GM12865 (cell line): Measurements from ENCODE around the gene SMCO3.

ENCODE experiments used
- DNase-seq: peaks from one replicate; pipeline ENCODE4 v3.0.0; 2010; ENCODE audit warnings: low read depth
- H3K4me3 ChIP-seq: 2 replicates; pipeline ENCODE4 v1.5.1; 2011; ENCODE audit warnings: mild to moderate bottlenecking, low read depth, low read length, control low read depth
- TF ChIP-seq, protein P1 (sequence below): IDR thresholded peaks from 2 replicates; pipeline ENCODE4 v1.5.1; 2011; ENCODE audit warnings: low read length, control low read depth, low read depth, inconsistent platforms; ENCODE audit not compliant: insufficient read depth; ENCODE audit errors: missing control alignments

The SMCO3 gene

DNA sequence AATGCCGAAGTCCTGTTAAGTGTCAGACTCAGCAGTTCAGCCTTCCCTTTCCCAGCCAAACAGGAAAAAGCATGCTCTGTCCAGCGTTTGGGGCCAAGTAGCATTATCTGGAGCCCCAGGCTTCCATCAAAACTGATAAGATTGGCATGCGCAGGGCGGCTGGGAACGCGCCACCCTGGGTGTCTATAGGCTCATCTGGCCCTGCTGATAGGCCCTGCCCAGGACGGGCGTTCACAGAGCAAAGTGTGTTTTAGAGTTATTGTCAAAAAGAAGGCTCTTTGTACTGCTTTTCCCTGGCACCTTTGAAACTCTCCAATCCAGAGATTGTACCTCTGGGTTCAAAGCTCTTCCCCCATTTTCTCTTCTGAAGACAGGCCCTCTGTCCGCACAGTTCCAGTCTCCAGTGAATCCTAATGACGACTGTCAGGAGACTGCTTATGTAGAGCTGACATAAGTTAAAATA, 29.5 kb upstream of the SMCO3 start, which contains the start of gene ART4:
TSS of gene ART4 (minus strand) at position 102 of the 463 bp plus-strand sequence. CDS start 413 bp downstream, outside the sequence.
- DNase-seq: no peak

GRCh38 chr12:14842315-14842714, 28.3 kb upstream of the SMCO3 start:
- TF ChIP-seq, protein P1, sequence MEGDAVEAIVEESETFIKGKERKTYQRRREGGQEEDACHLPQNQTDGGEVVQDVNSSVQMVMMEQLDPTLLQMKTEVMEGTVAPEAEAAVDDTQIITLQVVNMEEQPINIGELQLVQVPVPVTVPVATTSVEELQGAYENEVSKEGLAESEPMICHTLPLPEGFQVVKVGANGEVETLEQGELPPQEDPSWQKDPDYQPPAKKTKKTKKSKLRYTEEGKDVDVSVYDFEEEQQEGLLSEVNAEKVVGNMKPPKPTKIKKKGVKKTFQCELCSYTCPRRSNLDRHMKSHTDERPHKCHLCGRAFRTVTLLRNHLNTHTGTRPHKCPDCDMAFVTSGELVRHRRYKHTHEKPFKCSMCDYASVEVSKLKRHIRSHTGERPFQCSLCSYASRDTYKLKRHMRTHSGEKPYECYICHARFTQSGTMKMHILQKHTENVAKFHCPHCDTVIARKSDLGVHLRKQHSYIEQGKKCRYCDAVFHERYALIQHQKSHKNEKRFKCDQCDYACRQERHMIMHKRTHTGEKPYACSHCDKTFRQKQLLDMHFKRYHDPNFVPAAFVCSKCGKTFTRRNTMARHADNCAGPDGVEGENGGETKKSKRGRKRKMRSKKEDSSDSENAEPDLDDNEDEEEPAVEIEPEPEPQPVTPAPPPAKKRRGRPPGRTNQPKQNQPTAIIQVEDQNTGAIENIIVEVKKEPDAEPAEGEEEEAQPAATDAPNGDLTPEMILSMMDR: no peak
- DNase-seq: no peak
- H3K4me3 ChIP-seq: no peak overlapping the region

More for the DNA sequence above, 29.5 kb upstream of the SMCO3 start, which contains the start of gene ART4:
- TF ChIP-seq, protein P1: no peak
- no peak within 1 kb of the TSS for H3K4me3 ChIP-seq

DNA sequence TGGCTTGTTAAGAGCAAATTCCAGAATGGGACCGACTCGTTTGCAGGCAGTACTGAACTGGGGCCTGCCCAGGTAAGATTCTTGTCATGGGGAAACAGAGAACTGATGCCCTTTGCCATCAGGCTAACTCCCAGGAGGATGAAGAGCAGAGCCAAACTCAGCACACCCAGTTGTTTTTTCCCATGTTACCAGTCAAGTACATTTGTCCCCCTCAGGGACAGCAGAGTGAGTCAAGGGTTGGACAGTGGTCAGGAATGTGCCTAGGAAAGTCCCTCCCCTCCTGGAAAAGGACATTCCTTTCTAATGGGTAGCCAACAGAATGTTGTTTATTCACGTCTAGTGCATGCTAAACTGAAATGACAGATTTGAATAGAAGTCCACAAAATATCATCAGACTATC, 27.8 kb upstream of the SMCO3 start:
- H3K4me3 ChIP-seq: no peak overlapping the region
- DNase-seq: no peak
- TF ChIP-seq, protein P1: no peak

DNA sequence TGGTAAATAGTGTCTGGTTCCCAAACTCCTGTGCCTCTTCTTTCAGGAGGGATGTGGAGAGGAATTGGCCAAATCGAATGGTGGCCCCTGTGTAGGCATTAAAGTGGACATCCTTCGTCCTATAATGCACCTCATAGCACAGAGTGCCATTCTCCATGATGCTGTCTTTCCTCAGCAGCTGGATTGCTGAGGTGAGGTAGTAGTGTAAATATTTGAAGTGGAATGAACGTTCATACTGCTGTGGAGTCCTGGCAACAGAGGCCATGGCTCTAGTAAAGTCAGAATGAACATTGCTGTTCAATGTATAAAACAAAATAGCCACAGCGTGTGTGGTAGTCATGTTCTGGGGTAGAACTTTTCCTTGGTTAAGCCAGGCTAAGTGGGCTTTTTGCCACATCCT, 26.6 kb upstream of the SMCO3 start:
- H3K4me3 ChIP-seq: no peak overlapping the region
- no peak for DNase-seq
- TF ChIP-seq, protein P1: no peak

GRCh38 chr12:14839262-14839661, 25.3 kb upstream of the SMCO3 start:
- no peak overlapping the region for H3K4me3 ChIP-seq
- no peak for DNase-seq
- TF ChIP-seq, protein P1: no peak

DNA sequence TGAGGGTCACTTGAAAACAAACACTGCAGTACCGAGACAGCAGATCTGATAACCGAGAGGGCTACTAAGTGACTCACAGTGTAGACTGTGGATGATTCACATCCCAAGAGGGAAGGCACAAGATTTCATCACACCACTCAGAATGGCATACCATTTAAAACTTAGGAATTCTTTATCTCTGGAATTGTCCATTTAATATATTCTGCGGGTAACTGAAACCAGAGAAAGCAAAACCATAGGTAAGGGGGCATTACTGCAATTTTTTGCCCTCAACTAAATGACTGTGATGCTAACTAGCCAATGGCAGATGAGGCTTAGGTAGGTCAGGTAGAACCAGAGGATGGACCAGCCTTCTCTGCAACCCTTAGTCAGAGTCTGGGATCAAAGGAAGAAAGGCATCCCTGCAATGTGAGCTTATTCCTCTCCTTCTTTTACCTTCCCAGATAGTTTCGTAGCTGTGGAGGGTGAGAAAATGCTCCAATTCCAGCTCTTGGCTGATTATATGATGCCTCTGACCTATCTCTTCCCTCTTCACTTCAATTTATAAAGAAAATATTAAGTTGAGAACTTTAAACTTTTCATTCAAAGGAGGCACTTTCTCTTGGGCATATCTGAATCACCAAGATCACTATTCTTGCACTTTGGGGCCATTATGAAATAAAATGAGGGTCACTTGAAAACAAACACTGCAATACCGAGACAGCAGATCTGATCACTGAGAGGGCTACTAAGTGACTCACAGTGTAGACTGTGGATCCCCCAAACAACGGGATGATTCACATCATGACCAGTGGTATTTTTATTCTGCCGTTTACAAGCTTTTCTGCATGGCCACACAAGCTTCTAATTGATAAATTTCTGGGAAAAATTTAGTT, 22.6 kb upstream of the SMCO3 start:
- DNase-seq: no peak
- H3K4me3 ChIP-seq: no peak overlapping the region
- TF ChIP-seq, protein P1: no peak
